ENCODE data around the gene CCDC30. TPM values are rescaled to one million over a fixed set of nuclear protein-coding genes. Genes with fewer than 3 reads are reported as not detected.

Gene CCDC30
- total RNA-seq, 4 donors from 2014 or later: 0.64 to 5.0 (median 2.0) TPM

- H3K27ac ChIP-seq: no peak overlapping the region
- no peak for TF ChIP-seq POLR2AphosphoS5 (IDR thresholded peaks at IDR 0.05)
- no peak for TF ChIP-seq CTCF (IDR thresholded peaks at IDR 0.05)
- no peak for TF ChIP-seq POLR2A (IDR thresholded peaks at IDR 0.05)
- TF ChIP-seq EP300 (IDR thresholded peaks at IDR 0.05): no peak
- 48% methylated on average over 7 of the region's 7 CpGs for WGBS
These were observed 43.0 kb upstream of the CCDC30 start for GRCh38 chr1:42420121-42420520.

GRCh38 chr1:42420911-42421585 is 42.0 kb upstream of the CCDC30 start:
- H3K4me3 ChIP-seq: no peak overlapping the region
- no peaks in the 10 kb centered on the region for H3K36me3 ChIP-seq
- WGBS: 8% methylated on average over 10 of the region's 10 CpGs
- TF ChIP-seq POLR2A (IDR thresholded peaks at IDR 0.05): no peak
- no peak for TF ChIP-seq EP300 (IDR thresholded peaks at IDR 0.05)
- TF ChIP-seq CTCF (IDR thresholded peaks at IDR 0.05): no peak
- no peak for TF ChIP-seq POLR2AphosphoS5 (IDR thresholded peaks at IDR 0.05)
- peaks cover 10% of the 10 kb centered on the region for H3K4me1 ChIP-seq
- H3K9me3 ChIP-seq: no peaks in the 10 kb centered on the region
- H3K27ac ChIP-seq: no peak overlapping the region
- peaks cover 3% of the 10 kb centered on the region for H3K27me3 ChIP-seq
- DNase-seq (ENCODE audit: low spot score in 2 of 2): no peak

More at GRCh38 chr1:42420121-42420520, 43.0 kb upstream of the CCDC30 start:
- no peak for DNase-seq (ENCODE audit: low spot score in 2 of 2)
- no peaks in the 10 kb centered on the region for H3K36me3 ChIP-seq
- peaks cover 3% of the 10 kb centered on the region for H3K27me3 ChIP-seq
- H3K4me3 ChIP-seq: no peak overlapping the region
- H3K9me3 ChIP-seq: no peaks in the 10 kb centered on the region
- peaks cover 10% of the 10 kb centered on the region for H3K4me1 ChIP-seq

GRCh38 chr1:42422737-42423136 is 40.3 kb upstream of the CCDC30 start:
- no peak for DNase-seq (ENCODE audit: low spot score in 2 of 2)
- Histone ChIP-seq H3K4me3 (no peak overlapping the region), H3K36me3 (no peaks in the 10 kb centered on the region), H3K27me3 (no peaks in the 10 kb centered on the region), H3K4me1 (peaks cover 10% of the 10 kb centered on the region), H3K9me3 (no peaks in the 10 kb centered on the region), H3K27ac (no peak overlapping the region)
- no peak for TF ChIP-seq EP300 (IDR thresholded peaks at IDR 0.05)
- TF ChIP-seq CTCF (IDR thresholded peaks at IDR 0.05): no peak
- TF ChIP-seq POLR2A (IDR thresholded peaks at IDR 0.05): no peak
- TF ChIP-seq POLR2AphosphoS5 (IDR thresholded peaks at IDR 0.05): no peak
- 75% methylated on average over 9 of the region's 9 CpGs for WGBS

GRCh38 chr1:42423681-42424080 is 39.4 kb upstream of the CCDC30 start:
- no peaks in the 10 kb centered on the region for H3K9me3 ChIP-seq
- H3K4me3 ChIP-seq: no peak overlapping the region
- no peak for DNase-seq (ENCODE audit: low spot score in 2 of 2)
- no peaks in the 10 kb centered on the region for H3K27me3 ChIP-seq
- 84% methylated on average over 3 of the region's 3 CpGs for WGBS
- TF ChIP-seq POLR2AphosphoS5 (IDR thresholded peaks at IDR 0.05) (no peak), EP300 (IDR thresholded peaks at IDR 0.05) (no peak), POLR2A (IDR thresholded peaks at IDR 0.05) (no peak), CTCF (IDR thresholded peaks at IDR 0.05) (no peak)
- H3K4me1 ChIP-seq: peaks cover 10% of the 10 kb centered on the region
- H3K36me3 ChIP-seq: no peaks in the 10 kb centered on the region
- H3K27ac ChIP-seq: no peak overlapping the region

GRCh38 chr1:42424201-42424600 is 38.9 kb upstream of the CCDC30 start:
- no peak for TF ChIP-seq POLR2A (IDR thresholded peaks at IDR 0.05)
- TF ChIP-seq POLR2AphosphoS5 (IDR thresholded peaks at IDR 0.05): no peak
- TF ChIP-seq CTCF (IDR thresholded peaks at IDR 0.05): no peak
- TF ChIP-seq EP300 (IDR thresholded peaks at IDR 0.05): no peak
- WGBS: 80% methylated on average over 4 of the region's 4 CpGs
- H3K4me1 ChIP-seq: peaks cover 10% of the 10 kb centered on the region
- H3K9me3 ChIP-seq: no peaks in the 10 kb centered on the region
- DNase-seq (ENCODE audit: low spot score in 2 of 2): no peak
- no peaks in the 10 kb centered on the region for H3K36me3 ChIP-seq
- no peak overlapping the region for H3K27ac ChIP-seq
- no peaks in the 10 kb centered on the region for H3K27me3 ChIP-seq
- H3K4me3 ChIP-seq: no peak overlapping the region
